Thyroid gland (tissue), 4 donors: ENCODE results near the gene SDCCAG8. TPM values are rescaled to one million over a fixed set of nuclear protein-coding genes. Genes with fewer than 3 reads are reported as not detected.

Source experiments
- DNase-seq, 2 donors: peaks; one replicate each; pipeline ENCODE4 v3.0.0-alpha.2; 2019
- H3K27ac ChIP-seq, 3 donors: fragments of 200-600 bp; sonication (generic); 1 replicate in 2 of 3; 2 replicates in 1 of 3; pipeline ENCODE4 v1.5.1; 2016 to 2019; ENCODE audit warnings: mild to moderate bottlenecking in 1 of 3, moderate library complexity in 1 of 3
- H3K27me3 ChIP-seq: fragments of 200-600 bp; sonication (generic); one replicate; pipeline ENCODE4 v1.5.1; 2019
- H3K36me3 ChIP-seq, 2 donors: fragments of 200-600 bp; sonication (generic); one replicate each; pipeline ENCODE4 v1.5.1; 2016 to 2019
- H3K4me1 ChIP-seq, 2 donors: fragments of 200-600 bp; sonication (generic); one replicate each; pipeline ENCODE4 v1.5.1; 2017 to 2019
- H3K4me3 ChIP-seq, 3 donors: fragments of 200-600 bp; sonication (generic); replicated peaks in 1 of 3; 1 replicate in 2 of 3; 2 replicates in 1 of 3; pipeline ENCODE4 v1.5.1; 2016; ENCODE audit warnings: mild to moderate bottlenecking in 1 of 3
- H3K9me3 ChIP-seq: fragments of 200-600 bp; sonication (generic); one replicate; pipeline ENCODE4 v1.5.1; 2017
- POLR2A ChIP-seq, 2 donors: fragments of 450-650 bp; IDR thresholded peaks; one replicate each; pipeline ENCODE4 v1.6.1; 2017; ENCODE audit warnings: antibody characterized with exemption in 2 of 2, mild to moderate bottlenecking in 2 of 2, moderate library complexity in 1 of 2
- WGBS, 2 donors: methylation state at CpG; one replicate each; pipeline ENCODE4 v1.1.5; 2017; 5-methylcytosine and 5-hydroxymethylcytosine counted together
- intact Hi-C: fragments of 100-400 bp; cut with DNase I; formaldehyde crosslinking; loops from one replicate; pipeline ENCODE4 v1.15.1; 2023
- total RNA-seq, 4 donors: library from RNA; depleted of rRNA; stranded (reverse); fragments of >200 nt; gene quantifications; one replicate each; pipeline ENCODE4 v1.2.3, GENCODE V29; 2016
- TF ChIP-seq, protein P1 (sequence below), 6 experiments: fragments of 200-600 bp in 3 of 6; fragments of 450-650 bp in 3 of 6; sonication (generic) in 3 of 6; IDR thresholded peaks; one replicate each; pipeline ENCODE4 v1.5.1; 2016 to 2019; ENCODE audit warnings: antibody characterized with exemption in 6 of 6, mild to moderate bottlenecking in 2 of 6, inconsistent platforms in 1 of 6, moderate library complexity in 1 of 6

The SDCCAG8 gene
- total RNA-seq, 4 donors from 2014 or later, result 105 to 193 (median 115) TPM

DNA sequence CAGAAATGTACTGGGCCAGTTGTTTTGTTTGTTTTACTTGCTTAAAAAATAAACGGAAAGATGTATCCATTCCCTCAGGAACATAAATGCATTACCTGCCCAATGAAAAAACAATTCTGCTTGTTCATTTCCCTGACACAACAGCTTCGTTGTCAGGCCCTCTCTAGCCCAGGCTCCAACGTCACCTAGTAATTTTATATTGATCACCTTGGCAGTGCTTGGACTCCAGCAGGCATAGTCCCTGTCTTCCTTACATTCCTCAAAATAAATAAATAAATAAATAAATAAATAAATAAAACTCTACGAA is 2.0 kb upstream of the SDCCAG8 start:
- TF ChIP-seq, protein P1, sequence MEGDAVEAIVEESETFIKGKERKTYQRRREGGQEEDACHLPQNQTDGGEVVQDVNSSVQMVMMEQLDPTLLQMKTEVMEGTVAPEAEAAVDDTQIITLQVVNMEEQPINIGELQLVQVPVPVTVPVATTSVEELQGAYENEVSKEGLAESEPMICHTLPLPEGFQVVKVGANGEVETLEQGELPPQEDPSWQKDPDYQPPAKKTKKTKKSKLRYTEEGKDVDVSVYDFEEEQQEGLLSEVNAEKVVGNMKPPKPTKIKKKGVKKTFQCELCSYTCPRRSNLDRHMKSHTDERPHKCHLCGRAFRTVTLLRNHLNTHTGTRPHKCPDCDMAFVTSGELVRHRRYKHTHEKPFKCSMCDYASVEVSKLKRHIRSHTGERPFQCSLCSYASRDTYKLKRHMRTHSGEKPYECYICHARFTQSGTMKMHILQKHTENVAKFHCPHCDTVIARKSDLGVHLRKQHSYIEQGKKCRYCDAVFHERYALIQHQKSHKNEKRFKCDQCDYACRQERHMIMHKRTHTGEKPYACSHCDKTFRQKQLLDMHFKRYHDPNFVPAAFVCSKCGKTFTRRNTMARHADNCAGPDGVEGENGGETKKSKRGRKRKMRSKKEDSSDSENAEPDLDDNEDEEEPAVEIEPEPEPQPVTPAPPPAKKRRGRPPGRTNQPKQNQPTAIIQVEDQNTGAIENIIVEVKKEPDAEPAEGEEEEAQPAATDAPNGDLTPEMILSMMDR (IDR thresholded peaks at IDR 0.05), result no peak
- no peak for TF ChIP-seq POLR2A (IDR thresholded peaks at IDR 0.05)
- peak overlapping the region in 2 of 3 donors; percentile 77 to 79 for H3K4me3 ChIP-seq
- H3K27me3 ChIP-seq, result no peaks in the 10 kb centered on the region
- intact Hi-C loops, result no loop called here
- H3K36me3 ChIP-seq, result no peaks in the 10 kb centered on the region
- DNase-seq, result no peak
- no peaks in the 10 kb centered on the region for H3K9me3 ChIP-seq
- 1 to 6% methylated on average over 4 of the region's 4 CpGs for WGBS, 2 donors
- H3K4me1 ChIP-seq, result peaks cover 28 to 30% of the 10 kb centered on the region in 2 donors
- H3K27ac ChIP-seq, result peak overlapping the region; percentile 95 to 99 (median 99)

DNA sequence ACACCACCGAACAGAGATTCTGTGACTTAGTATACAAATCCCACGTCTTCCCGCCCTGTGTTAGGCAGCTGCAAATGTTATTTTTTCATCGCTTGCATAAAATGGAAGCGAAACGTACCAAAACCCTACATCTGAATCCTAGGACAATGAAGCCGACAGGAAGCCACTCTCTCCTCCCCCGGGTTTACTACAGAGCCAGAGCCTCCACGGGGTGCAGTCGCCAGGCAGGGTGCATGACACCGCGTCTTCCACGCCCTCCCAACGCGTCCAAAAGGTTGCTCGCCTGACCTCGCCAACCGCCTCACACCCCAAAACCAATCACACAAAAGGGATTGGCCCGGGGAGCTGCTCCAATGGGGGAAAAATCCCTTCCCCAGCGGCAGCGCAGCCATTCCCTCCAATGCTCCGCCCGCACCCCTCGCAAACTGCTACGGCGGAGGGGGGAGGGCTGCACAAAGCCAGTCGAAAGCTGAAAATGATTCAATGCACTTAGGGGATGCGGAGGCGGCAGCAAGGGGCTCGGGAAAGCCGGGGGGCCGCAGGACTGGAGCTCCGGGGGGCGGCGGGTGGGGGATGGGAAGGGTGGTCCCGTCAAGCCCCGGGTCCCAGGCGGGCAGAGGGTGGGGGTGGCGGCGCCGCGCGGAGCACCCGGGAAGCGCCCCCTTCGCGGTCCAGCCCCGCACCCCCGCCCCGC is 1.5 kb upstream of the SDCCAG8 start:
- TF ChIP-seq POLR2A (IDR thresholded peaks at IDR 0.05), result peak in 1 of 2 donors; percentile 60
- TF ChIP-seq, protein P1 (IDR thresholded peaks at IDR 0.05), result no peak
- intact Hi-C loops, result no loop called here
- no peaks in the 10 kb centered on the region for H3K36me3 ChIP-seq
- peak overlapping the region; percentile 95 to 99 (median 99) for H3K27ac ChIP-seq
- no peaks in the 10 kb centered on the region for H3K27me3 ChIP-seq
- WGBS, 2 donors, result 0 to 1% methylated on average over 21 to 24 of the region's 50 CpGs
- H3K4me3 ChIP-seq, result peak overlapping the region; percentile 70 to 79 (median 77)
- H3K9me3 ChIP-seq, result no peaks in the 10 kb centered on the region
- H3K4me1 ChIP-seq, result peaks cover 28 to 30% of the 10 kb centered on the region in 2 donors
- peak; percentile 62 to 69 for DNase-seq

DNA sequence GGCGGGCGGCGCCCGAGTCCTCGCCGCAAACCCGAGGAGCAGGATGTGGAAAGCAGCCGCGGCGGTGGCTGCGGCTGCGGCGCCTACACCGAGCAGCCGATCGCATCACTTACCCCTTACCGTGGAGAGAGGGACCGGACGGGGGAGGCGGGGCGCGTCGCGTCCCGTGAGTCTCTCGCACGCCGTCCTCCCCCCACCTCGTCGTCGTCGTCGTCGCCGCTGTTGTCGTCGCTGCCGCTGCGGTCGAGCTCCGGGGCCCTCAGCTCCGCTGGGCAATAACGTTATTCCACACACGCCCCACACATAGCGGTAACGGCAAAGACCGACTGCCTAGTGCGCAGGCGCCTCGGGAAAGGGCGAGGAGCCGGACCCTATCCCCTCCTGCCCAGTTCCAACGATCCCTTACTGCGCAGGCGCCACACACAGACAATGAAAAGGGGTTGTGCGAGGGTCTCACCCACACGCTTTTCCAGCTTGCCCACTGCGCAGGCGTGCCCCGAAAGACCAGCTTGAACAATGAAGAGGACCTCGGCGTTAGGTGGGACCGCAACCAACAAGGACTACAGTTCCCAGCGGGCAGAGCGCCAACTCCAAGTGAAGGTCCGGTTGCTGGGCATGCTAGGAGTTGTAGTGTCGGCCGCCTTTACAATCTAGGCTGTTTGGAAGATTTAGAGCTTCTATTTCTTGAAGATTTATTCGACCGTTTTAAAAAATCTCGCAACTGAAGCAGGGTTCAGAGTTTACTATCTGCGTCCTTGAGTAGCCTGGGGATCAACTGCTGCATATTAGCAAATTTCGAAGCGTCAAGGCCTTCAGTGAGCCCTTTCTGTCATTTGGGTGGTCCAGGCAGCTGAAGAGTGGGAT is 682 bp upstream of the SDCCAG8 start, which contains the start of gene CEP170:
CEP170 (minus strand) TSS at position 355 of the 864 bp plus-strand sequence. CDS start 30,001 bp downstream, outside the sequence.
- peak; percentile 93 to 95 for DNase-seq

DNA sequence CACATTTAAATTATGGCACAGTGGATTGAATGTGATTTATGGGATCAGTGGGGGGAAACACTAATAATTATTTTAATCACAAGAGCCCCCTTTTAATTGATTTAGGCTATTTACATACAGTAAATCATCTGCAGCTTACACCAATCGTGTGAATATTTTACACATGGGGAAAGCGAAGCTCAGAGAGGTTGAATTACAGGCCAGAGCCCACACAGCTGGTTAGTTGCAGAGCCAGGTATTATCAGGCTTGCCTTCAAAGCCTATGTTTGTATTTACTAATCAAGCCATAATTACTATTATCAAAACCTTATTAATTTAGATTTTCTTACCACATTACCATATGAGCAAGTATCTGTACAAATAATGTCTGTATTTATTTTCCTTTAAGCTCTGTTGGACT is 749 bp downstream of the SDCCAG8 start:
- Histone ChIP-seq H3K36me3 (no peaks in the 10 kb centered on the region), H3K9me3 (no peaks in the 10 kb centered on the region), H3K4me3 (peak overlapping the region; percentile 55 to 79 (median 61)), H3K4me1 (peaks cover 20 to 31% of the 10 kb centered on the region in 2 donors), H3K27me3 (no peaks in the 10 kb centered on the region), H3K27ac (peak overlapping the region; percentile 76 to 99 (median 95))
- no peak for DNase-seq
- intact Hi-C loops, result no loop called here
- TF ChIP-seq, protein P1 (IDR thresholded peaks at IDR 0.05), result no peak
- no peak for TF ChIP-seq POLR2A (IDR thresholded peaks at IDR 0.05)
- WGBS, 2 donors, result 34 to 38% methylated on average over 2 of the region's 2 CpGs

More for the DNA sequence above, 682 bp upstream of the SDCCAG8 start, which contains the start of gene CEP170:
- H3K4me1 ChIP-seq, result peaks cover 28 to 33% of the 10 kb centered on the region in 2 donors
- no peaks in the 10 kb centered on the region for H3K9me3 ChIP-seq
- TF ChIP-seq, protein P1 (IDR thresholded peaks at IDR 0.05), result no peak
- peak; percentile 53 to 84 for TF ChIP-seq POLR2A (IDR thresholded peaks at IDR 0.05)
- no peaks in the 10 kb centered on the region for H3K36me3 ChIP-seq
- intact Hi-C loops, result no loop called here
- H3K27me3 ChIP-seq, result no peaks in the 10 kb centered on the region
- 0 to 1% methylated on average over 18 to 24 of the region's 74 CpGs for WGBS, 2 donors
- peak within 1 kb of the TSS; percentile 95 to 99 (median 99) for H3K27ac ChIP-seq
- peak within 1 kb of the TSS; percentile 70 to 79 (median 77) for H3K4me3 ChIP-seq
